EL (cell line): ENCODE data around the gene SYNPO.
A peak's percentile ranks its signal among the peaks of the same experiment; 100 is the strongest.

Source experiments
- DNase-seq: peaks from one replicate; pipeline ENCODE4 v3.0.0-alpha.2; 2016

Gene SYNPO

GRCh38 chr5:150659360-150660107, 19.1 kb downstream of the SYNPO start:
- DNase-seq = no peak

- DNase-seq = no peak
These were observed 19.8 kb downstream of the SYNPO start for GRCh38 chr5:150660108-150660831.

DNA sequence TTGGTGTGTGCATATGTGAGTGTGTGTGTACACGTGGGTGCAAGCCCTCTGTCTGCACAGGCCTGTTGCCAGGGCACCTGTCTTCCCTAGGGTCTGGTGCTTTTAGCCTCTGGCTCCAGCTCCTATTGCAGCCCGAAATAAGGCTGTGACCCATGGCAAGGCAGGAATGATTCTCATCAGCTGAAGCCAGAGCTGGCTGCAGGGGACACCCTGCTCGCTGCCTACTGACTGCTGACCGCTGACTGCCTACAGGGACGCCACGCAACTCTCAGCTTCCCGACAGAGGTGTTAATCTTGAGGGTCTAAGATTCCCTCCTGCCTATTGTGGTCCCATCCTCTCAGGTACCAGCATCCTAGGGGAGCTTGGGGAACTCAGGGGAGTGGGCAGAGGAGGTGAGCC, 20.6 kb downstream of the SYNPO start, which contains the start of gene MYOZ3:
Gene MYOZ3, plus strand, starts transcription at position 166 of the 400 bp plus-strand sequence. CDS start 1,691 bp downstream, outside the sequence.
- no peak for DNase-seq

- no peak for DNase-seq
These were observed 21.5 kb downstream of the SYNPO start for GRCh38 chr5:150661821-150662596.

GRCh38 chr5:150662731-150663516, 22.5 kb downstream of the SYNPO start:
- no peak for DNase-seq

DNA sequence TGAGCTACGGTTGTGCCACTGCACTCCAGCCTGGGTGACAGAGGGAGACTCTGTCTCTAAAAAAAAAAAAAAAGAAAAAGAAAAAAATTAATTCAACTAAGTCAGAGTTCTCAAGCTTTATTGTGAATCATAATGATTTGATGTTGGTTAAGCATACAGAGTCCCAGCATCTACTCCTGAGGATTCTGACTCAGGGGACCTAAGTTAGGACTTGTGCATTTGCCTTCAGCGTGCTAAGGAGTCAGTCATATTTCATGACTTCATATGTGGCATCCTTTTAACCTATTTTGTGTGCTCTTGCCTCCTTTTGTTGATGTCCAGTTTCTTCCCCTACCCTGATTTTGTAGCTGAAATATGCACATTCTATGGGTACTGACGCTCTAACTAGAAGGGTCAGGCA, 23.5 kb downstream of the SYNPO start:
- DNase-seq = no peak

- peak; percentile 21 for DNase-seq
These were observed 24.6 kb downstream of the SYNPO start for GRCh38 chr5:150665044-150665443.

GRCh38 chr5:150670275-150670947, 30.0 kb downstream of the SYNPO start:
- DNase-seq = no peak

GRCh38 chr5:150670948-150671310, 30.5 kb downstream of the SYNPO start:
- no peak for DNase-seq

GRCh38 chr5:150671509-150672236, 31.2 kb downstream of the SYNPO start:
- DNase-seq = no peak

- DNase-seq = peak; percentile 39
These were observed 31.9 kb downstream of the SYNPO start for GRCh38 chr5:150672237-150672883.

DNA sequence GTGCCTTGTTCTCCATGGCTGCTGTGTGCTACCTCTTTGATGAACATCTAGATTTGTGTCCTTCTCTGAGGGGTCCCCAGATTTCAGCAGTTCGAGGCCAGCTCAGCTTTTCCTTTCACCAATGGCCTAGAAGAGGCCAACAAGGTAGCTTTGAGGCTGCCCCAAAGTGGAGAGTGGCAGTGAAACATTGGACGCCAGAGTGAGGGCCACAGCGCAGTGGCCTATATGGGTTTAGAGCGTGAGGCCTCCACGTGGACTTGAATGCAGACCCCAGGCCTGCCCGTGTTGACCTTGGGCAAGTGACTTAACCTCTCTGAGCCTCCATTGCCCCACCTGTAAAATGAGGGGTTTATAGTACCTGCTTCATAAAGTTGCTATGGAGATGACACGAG, 32.4 kb downstream of the SYNPO start:
- no peak for DNase-seq

DNA sequence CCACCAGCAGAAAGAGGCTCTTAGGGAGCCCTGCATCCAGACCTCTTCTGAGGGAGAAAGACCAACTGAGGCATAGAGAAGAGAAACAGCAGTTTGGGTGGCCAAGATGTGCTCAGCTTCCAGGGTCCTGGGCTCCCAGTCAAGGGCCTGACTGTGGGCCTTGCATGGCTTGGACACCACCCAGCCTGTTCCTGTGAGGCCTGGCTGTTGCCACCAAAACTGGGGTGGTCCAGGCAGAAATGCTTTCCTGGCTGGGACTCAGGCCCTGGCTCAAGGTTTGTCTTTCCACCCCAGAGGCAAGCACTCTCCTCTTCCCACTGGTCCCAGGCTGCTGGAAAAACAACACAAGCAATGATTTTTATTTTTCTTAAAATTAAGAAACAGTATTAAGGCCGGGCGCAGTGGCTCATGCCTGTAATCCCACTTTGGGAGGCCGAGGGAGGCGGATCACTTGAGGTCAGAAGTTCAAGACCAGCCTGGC, 33.9 kb downstream of the SYNPO start:
- no peak for DNase-seq

DNA sequence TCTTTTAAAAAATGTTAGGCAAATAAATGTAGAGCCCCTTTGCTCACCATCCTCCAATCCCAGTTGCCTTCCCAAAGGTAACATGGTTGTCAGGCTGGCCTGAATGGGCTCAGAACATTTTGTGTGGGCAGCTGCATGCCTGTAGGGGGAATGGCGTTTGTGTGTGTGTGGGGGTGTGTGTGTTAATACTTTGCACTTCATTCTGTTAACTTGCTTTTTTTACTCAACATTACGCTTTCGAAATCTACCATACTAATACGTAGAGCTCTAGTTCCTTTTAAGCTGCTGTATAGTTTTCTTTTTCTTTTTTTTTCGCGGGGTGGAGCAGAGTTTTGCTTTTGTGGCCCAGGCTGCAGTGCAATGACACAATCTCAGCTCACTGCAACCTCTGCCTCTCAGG, 34.6 kb downstream of the SYNPO start:
- DNase-seq = no peak

DNA sequence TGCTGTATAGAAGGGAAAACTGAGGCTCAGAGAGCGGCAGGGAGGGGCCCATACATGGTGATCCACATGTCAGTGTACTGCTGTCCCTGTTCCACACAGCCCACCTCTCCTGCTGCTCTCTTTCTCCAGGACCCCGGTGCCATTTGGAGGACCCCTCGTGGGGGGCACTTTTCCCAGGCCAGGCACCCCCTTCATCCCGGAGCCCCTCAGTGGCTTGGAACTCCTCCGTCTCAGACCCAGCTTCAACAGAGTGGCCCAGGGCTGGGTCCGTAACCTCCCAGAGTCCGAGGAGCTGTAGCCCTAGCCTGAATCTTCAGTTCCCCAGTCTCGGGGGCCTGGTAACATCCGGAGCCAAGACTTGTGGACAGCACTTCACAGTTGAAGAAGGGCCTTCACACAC, 36.1 kb downstream of the SYNPO start:
- no peak for DNase-seq

DNA sequence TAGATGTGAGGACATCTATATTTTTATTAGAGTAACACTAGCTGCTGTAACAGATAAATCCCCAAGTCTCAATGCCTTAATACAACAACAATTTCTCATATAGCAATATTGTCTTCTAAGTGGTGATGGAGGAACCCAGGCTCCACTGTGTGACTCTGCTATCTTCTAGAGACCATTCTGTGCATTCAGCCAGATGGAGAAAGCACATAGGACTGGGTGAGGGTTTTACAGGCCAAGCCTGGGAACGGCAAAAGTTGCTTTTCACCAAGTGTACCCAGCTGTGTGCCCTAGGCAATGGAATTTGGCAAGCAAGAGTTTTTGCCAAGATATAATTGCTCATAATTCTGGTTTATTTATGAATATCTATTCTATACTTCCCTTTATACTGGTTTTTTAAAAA, 48.7 kb downstream of the SYNPO start:
- DNase-seq = no peak

DNA sequence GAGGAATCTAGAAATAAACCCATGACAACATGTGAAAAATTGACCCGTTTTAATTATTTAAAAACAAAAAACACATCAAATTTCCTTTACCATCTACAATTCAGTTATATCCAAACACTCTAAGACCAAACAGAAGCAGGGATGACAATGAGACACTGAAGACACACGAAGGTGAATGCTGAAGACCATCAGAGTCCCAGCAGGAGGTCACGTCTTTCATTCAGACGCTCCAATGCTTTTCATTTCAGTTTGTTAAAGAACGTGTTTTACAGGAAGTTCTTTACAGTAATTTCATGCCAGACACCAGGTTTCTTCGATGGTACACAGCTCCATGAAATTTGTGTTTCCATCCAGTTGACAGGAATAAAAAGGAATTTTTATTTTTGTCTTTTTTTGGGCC, 50.3 kb downstream of the SYNPO start:
- DNase-seq = no peak

- DNase-seq = no peak
These were observed 51.8 kb downstream of the SYNPO start for GRCh38 chr5:150692276-150692675.

DNA sequence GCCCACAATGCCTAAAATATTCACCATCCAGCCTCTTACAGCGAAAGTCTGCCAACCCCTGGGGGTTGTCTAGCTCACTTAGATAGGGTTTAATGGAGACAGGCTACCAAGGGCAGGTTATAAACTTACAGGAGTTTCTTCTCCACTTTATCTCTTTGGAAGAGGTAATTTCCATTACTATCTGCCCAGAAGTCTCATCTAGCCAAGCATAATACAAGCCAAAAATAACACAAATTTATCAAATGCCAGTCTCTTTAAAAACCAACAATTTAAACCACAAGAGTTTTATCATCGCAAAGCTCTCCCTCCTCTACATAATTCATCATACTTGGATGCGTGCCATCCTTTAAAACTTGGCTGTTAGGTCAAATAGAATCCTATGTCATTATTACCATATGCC, 54.2 kb downstream of the SYNPO start:
- peak; percentile 83 for DNase-seq

DNA sequence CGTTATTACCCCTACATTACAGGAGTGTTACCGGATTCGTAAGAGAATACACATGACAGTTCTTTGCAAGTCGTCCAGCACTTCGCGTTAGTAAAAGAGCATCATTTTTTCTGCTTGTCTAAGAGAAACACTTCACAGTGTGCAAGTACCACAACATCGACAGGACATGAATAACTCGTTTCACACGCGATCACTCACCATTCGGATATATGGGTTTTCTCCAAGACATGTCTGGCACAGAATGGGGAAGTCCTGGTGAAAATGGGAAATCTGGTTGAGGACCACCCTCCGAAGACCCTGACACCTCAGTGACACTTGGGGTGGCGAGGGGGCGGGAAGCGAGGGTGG, 59.8 kb downstream of the SYNPO start:
- DNase-seq = no peak
